ENCODE data around the gene ERMN.
"Not testable (repeated sequence)": the region's sequence is repeated elsewhere in the genome, so short reads cannot be mapped to it uniquely, and the experiment has no call there.

ERMN gene

GRCh38 chr2:157325786-157326185 is at the start of gene ERMN:
Gene ERMN, minus strand, starts transcription at chr2:157325824. Its CDS starts 182 bp downstream, at chr2:157325642.
- Mint-ChIP-seq H3K4me1 (ENCODE audit: low read depth) (peaks cover 27% of the 10 kb centered on the region), H3K4me3 (no peak within 1 kb of the TSS), H3K9me3 (no peaks in the 10 kb centered on the region), H3K27ac (no peak within 1 kb of the TSS), H3K36me3 (ENCODE audit: low read depth) (peaks cover 27% of the 10 kb centered on the region), H3K27me3 (ENCODE audit: low read depth) (no peaks in the 10 kb centered on the region)

- Mint-ChIP-seq H3K27me3 (ENCODE audit: low read depth) (no peaks in the 10 kb centered on the region), H3K9me3 (peaks cover 40% of the 10 kb centered on the region), H3K36me3 (ENCODE audit: low read depth) (peaks cover 32% of the 10 kb centered on the region), H3K4me3 (no peak overlapping the region), H3K4me1 (ENCODE audit: low read depth) (no peaks in the 10 kb centered on the region), H3K27ac (no peak overlapping the region)
These were observed 49.8 kb upstream of the ERMN start for GRCh38 chr2:157375384-157375783.

- H3K27ac Mint-ChIP-seq; H3K4me3 Mint-ChIP-seq; H3K27me3 Mint-ChIP-seq (ENCODE audit: low read depth); H3K4me1 Mint-ChIP-seq (ENCODE audit: low read depth): not testable (repeated sequence)
- H3K9me3 Mint-ChIP-seq, result peaks cover 16% of the 10 kb centered on the region
- peaks cover 22% of the 10 kb centered on the region for H3K36me3 Mint-ChIP-seq (ENCODE audit: low read depth)
These were observed 42.9 kb upstream of the ERMN start for GRCh38 chr2:157368508-157368907.

GRCh38 chr2:157367704-157368103 is 42.1 kb upstream of the ERMN start:
- Mint-ChIP-seq H3K4me1 (ENCODE audit: low read depth) (peaks cover 7% of the 10 kb centered on the region), H3K27ac (no peak overlapping the region), H3K9me3 (peaks cover 23% of the 10 kb centered on the region), H3K36me3 (ENCODE audit: low read depth) (peaks cover 27% of the 10 kb centered on the region), H3K4me3 (no peak overlapping the region), H3K27me3 (ENCODE audit: low read depth) (no peaks in the 10 kb centered on the region)

GRCh38 chr2:157364257-157364974 is 38.8 kb upstream of the ERMN start:
- Mint-ChIP-seq H3K27me3 (ENCODE audit: low read depth) (no peaks in the 10 kb centered on the region), H3K27ac (no peak overlapping the region), H3K9me3 (peaks cover 47% of the 10 kb centered on the region), H3K36me3 (ENCODE audit: low read depth) (peaks cover 45% of the 10 kb centered on the region), H3K4me3 (no peak overlapping the region), H3K4me1 (ENCODE audit: low read depth) (peaks cover 7% of the 10 kb centered on the region)

GRCh38 chr2:157363612-157364101 is 38.0 kb upstream of the ERMN start:
- Mint-ChIP-seq H3K4me1 (ENCODE audit: low read depth) (peaks cover 7% of the 10 kb centered on the region), H3K9me3 (peaks cover 47% of the 10 kb centered on the region), H3K36me3 (ENCODE audit: low read depth) (peaks cover 49% of the 10 kb centered on the region), H3K27ac (no peak overlapping the region), H3K4me3 (no peak overlapping the region), H3K27me3 (ENCODE audit: low read depth) (no peaks in the 10 kb centered on the region)

GRCh38 chr2:157362627-157363026 is 37.0 kb upstream of the ERMN start:
- Mint-ChIP-seq H3K27ac (no peak overlapping the region), H3K36me3 (ENCODE audit: low read depth) (peaks cover 46% of the 10 kb centered on the region), H3K27me3 (ENCODE audit: low read depth) (no peaks in the 10 kb centered on the region), H3K4me1 (ENCODE audit: low read depth) (peaks cover 7% of the 10 kb centered on the region), H3K4me3 (no peak overlapping the region), H3K9me3 (peaks cover 47% of the 10 kb centered on the region)

- Mint-ChIP-seq H3K4me3 (no peak overlapping the region), H3K9me3 (peaks cover 44% of the 10 kb centered on the region), H3K27me3 (ENCODE audit: low read depth) (no peaks in the 10 kb centered on the region), H3K27ac (no peak overlapping the region), H3K36me3 (ENCODE audit: low read depth) (peaks cover 42% of the 10 kb centered on the region), H3K4me1 (ENCODE audit: low read depth) (peaks cover 7% of the 10 kb centered on the region)
These were observed 35.9 kb upstream of the ERMN start for GRCh38 chr2:157361526-157361925.

GRCh38 chr2:157359628-157360027 is 34.0 kb upstream of the ERMN start:
- Mint-ChIP-seq H3K9me3 (peaks cover 39% of the 10 kb centered on the region), H3K27ac (no peak overlapping the region), H3K4me1 (ENCODE audit: low read depth) (peaks cover 9% of the 10 kb centered on the region), H3K36me3 (ENCODE audit: low read depth) (peaks cover 40% of the 10 kb centered on the region), H3K4me3 (no peak overlapping the region), H3K27me3 (ENCODE audit: low read depth) (no peaks in the 10 kb centered on the region)

- Mint-ChIP-seq H3K36me3 (ENCODE audit: low read depth) (peaks cover 24% of the 10 kb centered on the region), H3K4me3 (no peak overlapping the region), H3K4me1 (ENCODE audit: low read depth) (peaks cover 2% of the 10 kb centered on the region), H3K27ac (no peak overlapping the region), H3K27me3 (ENCODE audit: low read depth) (no peaks in the 10 kb centered on the region), H3K9me3 (peaks cover 6% of the 10 kb centered on the region)
These were observed 30.0 kb upstream of the ERMN start for GRCh38 chr2:157355618-157356017.

- no peaks in the 10 kb centered on the region for H3K4me1 Mint-ChIP-seq (ENCODE audit: low read depth)
- no peak overlapping the region for H3K27ac Mint-ChIP-seq
- H3K27me3 Mint-ChIP-seq (ENCODE audit: low read depth), result no peaks in the 10 kb centered on the region
- H3K36me3 Mint-ChIP-seq (ENCODE audit: low read depth), result peaks cover 20% of the 10 kb centered on the region
- H3K4me3 Mint-ChIP-seq, result no peak overlapping the region
- H3K9me3 Mint-ChIP-seq, result peaks cover 15% of the 10 kb centered on the region
These were observed 24.4 kb upstream of the ERMN start for GRCh38 chr2:157349949-157350515.

GRCh38 chr2:157348291-157348921 is 22.8 kb upstream of the ERMN start:
- Mint-ChIP-seq H3K27me3 (ENCODE audit: low read depth) (no peaks in the 10 kb centered on the region), H3K9me3 (peaks cover 31% of the 10 kb centered on the region), H3K27ac (no peak overlapping the region), H3K36me3 (ENCODE audit: low read depth) (peaks cover 30% of the 10 kb centered on the region), H3K4me3 (no peak overlapping the region), H3K4me1 (ENCODE audit: low read depth) (no peaks in the 10 kb centered on the region)

GRCh38 chr2:157345647-157346389 is 20.2 kb upstream of the ERMN start:
- Mint-ChIP-seq H3K4me3 (no peak overlapping the region), H3K36me3 (ENCODE audit: low read depth) (peaks cover 51% of the 10 kb centered on the region), H3K27ac (no peak overlapping the region), H3K27me3 (ENCODE audit: low read depth) (no peaks in the 10 kb centered on the region), H3K4me1 (ENCODE audit: low read depth) (no peaks in the 10 kb centered on the region), H3K9me3 (peaks cover 57% of the 10 kb centered on the region)

GRCh38 chr2:157341381-157341780 is 15.8 kb upstream of the ERMN start:
- not testable (repeated sequence) for H3K27ac Mint-ChIP-seq; H3K4me3 Mint-ChIP-seq; H3K4me1 Mint-ChIP-seq (ENCODE audit: low read depth); H3K27me3 Mint-ChIP-seq (ENCODE audit: low read depth)
- peaks cover 53% of the 10 kb centered on the region for H3K9me3 Mint-ChIP-seq
- H3K36me3 Mint-ChIP-seq (ENCODE audit: low read depth), result peaks cover 53% of the 10 kb centered on the region

All from T-helper 1 cell treated with Interleukin-12 subunit alpha and Interleukin-12 subunit beta and Interleukin-4 antibody, amounts not matched to agents 30 μg/mL and 1 μg/mL, for 36 hours (primary cell).